ENCODE measurements around the gene CHST11. TPM values are rescaled to one million over a fixed set of nuclear protein-coding genes. Genes with fewer than 3 reads are reported as not detected.

Gene CHST11
- total RNA-seq, 2 donors from 2014 or later, result 2.9 to 4.9 TPM

DNA sequence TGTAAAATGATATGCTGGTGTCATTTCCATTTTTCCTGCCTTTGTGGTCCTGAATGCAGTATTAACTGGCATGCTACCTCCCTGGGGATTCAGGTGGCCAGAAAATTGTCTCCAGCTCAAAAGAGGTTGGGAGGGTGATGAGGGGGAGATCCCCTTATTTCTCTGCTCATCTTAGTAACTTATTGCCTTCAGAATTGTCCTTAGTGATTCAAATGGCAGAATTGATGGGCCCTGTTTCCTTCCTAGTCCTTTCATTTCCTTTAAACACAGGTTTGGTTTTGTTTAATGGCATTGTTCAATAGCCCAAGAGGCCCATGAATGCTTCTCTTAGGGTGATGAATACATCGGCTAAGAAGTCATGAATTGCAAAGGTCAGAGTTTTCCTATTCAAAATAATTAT lies 294.4 kb downstream of the CHST11 start:
- no peaks in the 10 kb centered on the region for H3K36me3 ChIP-seq

DNA sequence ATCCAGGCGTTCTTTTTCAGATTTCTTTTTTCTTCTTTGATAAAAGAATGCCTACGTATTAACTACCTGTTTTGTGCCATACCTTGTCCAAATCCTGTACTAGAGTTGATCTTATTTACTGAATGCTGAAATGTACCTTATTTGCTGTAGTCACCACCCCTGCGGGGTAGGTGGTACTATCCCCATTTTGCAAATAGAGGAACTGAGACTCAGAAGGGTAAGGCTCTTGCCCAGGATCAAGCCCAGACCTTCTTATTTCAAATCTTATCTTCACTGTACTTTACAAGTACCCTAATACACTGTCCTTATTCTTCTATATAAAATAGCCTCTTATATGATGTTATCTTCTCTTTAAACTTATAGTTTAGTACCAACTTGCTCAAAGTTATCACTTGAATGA lies 294.8 kb downstream of the CHST11 start:
- no peak for DNase-seq

More for the DNA sequence above, 294.4 kb downstream of the CHST11 start:
- H3K9ac ChIP-seq (ENCODE audit: low read depth in 2 of 2, low read length in 2 of 2), result no peak overlapping the region
- no peaks in the 10 kb centered on the region for H3K4me1 ChIP-seq
- no peaks in the 10 kb centered on the region for H3K9me3 ChIP-seq
- no peak overlapping the region for H3K4me3 ChIP-seq
- DNase-seq, result no peak
- TF ChIP-seq, protein P1, sequence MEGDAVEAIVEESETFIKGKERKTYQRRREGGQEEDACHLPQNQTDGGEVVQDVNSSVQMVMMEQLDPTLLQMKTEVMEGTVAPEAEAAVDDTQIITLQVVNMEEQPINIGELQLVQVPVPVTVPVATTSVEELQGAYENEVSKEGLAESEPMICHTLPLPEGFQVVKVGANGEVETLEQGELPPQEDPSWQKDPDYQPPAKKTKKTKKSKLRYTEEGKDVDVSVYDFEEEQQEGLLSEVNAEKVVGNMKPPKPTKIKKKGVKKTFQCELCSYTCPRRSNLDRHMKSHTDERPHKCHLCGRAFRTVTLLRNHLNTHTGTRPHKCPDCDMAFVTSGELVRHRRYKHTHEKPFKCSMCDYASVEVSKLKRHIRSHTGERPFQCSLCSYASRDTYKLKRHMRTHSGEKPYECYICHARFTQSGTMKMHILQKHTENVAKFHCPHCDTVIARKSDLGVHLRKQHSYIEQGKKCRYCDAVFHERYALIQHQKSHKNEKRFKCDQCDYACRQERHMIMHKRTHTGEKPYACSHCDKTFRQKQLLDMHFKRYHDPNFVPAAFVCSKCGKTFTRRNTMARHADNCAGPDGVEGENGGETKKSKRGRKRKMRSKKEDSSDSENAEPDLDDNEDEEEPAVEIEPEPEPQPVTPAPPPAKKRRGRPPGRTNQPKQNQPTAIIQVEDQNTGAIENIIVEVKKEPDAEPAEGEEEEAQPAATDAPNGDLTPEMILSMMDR (IDR thresholded peaks at IDR 0.05), result no peak
- no peaks in the 10 kb centered on the region for H3K27me3 ChIP-seq
- no peak overlapping the region for H3K27ac ChIP-seq
- intact Hi-C loops (cut with DNase I), result no loop called here

DNA sequence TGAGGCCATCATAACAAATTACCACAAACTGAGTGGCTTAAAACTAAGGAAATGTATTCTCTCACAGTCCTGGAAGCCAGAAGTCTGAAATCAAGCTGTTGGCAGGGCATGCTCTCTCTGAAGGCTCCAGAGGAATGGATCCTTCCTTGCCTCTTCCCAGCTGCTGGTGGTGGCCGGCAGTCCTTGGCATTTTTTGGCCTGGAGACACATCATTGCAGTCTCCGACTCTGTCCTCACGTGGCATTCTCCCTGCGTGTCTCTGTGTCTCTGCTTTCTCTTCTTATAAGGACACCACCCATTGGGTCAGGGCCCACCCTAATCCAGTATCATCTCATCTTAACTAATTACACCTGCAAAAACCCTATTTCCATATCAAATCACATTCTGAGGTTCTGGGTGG lies 295.3 kb downstream of the CHST11 start:
- Histone ChIP-seq H3K9me3 (no peaks in the 10 kb centered on the region), H3K27ac (no peak overlapping the region), H3K4me1 (no peaks in the 10 kb centered on the region), H3K36me3 (no peaks in the 10 kb centered on the region), H3K9ac (ENCODE audit: low read depth in 2 of 2, low read length in 2 of 2) (no peak overlapping the region), H3K27me3 (no peaks in the 10 kb centered on the region), H3K4me3 (no peak overlapping the region)
- intact Hi-C loops (cut with DNase I), result no loop called here
- TF ChIP-seq, protein P1 (IDR thresholded peaks at IDR 0.05), result no peak
- no peak for DNase-seq

More for the DNA sequence above, 294.8 kb downstream of the CHST11 start:
- Histone ChIP-seq H3K9me3 (no peaks in the 10 kb centered on the region), H3K27me3 (no peaks in the 10 kb centered on the region), H3K4me1 (no peaks in the 10 kb centered on the region), H3K9ac (ENCODE audit: low read depth in 2 of 2, low read length in 2 of 2) (no peak overlapping the region), H3K27ac (no peak overlapping the region), H3K4me3 (no peak overlapping the region), H3K36me3 (no peaks in the 10 kb centered on the region)
- intact Hi-C loops (cut with DNase I), result no loop called here
- TF ChIP-seq, protein P1 (IDR thresholded peaks at IDR 0.05), result no peak

DNA sequence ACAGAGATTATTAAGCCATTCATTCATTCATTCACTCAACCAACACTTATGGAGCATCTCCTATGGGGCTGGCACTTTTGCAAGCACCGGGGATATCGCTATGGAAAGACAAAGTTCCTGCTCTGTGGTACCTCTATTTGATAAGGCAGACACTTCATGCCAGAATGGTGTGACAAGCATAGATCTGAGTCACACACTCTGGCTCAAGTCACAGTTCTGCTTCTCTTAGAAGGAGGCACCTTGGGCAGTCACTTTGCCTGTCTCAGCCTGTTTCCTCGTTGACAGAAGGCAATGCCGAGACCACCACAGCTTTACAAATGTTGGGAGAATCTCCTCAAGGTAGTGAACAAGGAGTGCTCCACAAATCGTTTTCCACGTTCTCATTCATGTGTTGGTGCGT lies 296.1 kb downstream of the CHST11 start:
- no peaks in the 10 kb centered on the region for H3K36me3 ChIP-seq
- no peak overlapping the region for H3K4me3 ChIP-seq
- no peak overlapping the region for H3K27ac ChIP-seq
- TF ChIP-seq, protein P1 (IDR thresholded peaks at IDR 0.05), result no peak
- H3K9me3 ChIP-seq, result no peaks in the 10 kb centered on the region
- DNase-seq, result no peak
- H3K27me3 ChIP-seq, result no peaks in the 10 kb centered on the region
- intact Hi-C loops (cut with DNase I), result no loop called here
- no peak overlapping the region for H3K9ac ChIP-seq (ENCODE audit: low read depth in 2 of 2, low read length in 2 of 2)
- no peaks in the 10 kb centered on the region for H3K4me1 ChIP-seq

DNA sequence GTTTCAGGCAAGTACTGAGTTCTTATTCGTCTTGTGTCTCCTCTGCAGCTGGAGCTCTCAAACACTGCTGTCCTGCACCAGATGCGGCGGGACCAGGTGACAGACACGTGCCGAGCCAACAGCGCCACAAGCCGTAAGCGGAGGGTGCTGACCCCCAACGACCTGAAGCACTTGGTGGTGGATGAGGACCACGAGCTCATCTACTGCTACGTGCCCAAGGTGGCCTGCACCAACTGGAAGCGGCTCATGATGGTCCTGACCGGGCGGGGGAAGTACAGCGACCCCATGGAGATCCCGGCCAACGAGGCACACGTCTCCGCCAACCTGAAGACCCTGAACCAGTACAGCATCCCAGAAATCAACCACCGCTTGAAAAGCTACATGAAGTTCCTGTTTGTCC lies 300.2 kb downstream of the CHST11 start:
- no peaks in the 10 kb centered on the region for H3K4me1 ChIP-seq
- H3K27me3 ChIP-seq, result no peaks in the 10 kb centered on the region
- H3K36me3 ChIP-seq, result no peaks in the 10 kb centered on the region
- DNase-seq, result no peak
- no peak overlapping the region for H3K9ac ChIP-seq (ENCODE audit: low read depth in 2 of 2, low read length in 2 of 2)
- no peaks in the 10 kb centered on the region for H3K9me3 ChIP-seq
- no peak overlapping the region for H3K4me3 ChIP-seq
- TF ChIP-seq, protein P1 (IDR thresholded peaks at IDR 0.05), result no peak
- H3K27ac ChIP-seq, result no peak overlapping the region
- intact Hi-C loops (cut with DNase I), result no loop called here

DNA sequence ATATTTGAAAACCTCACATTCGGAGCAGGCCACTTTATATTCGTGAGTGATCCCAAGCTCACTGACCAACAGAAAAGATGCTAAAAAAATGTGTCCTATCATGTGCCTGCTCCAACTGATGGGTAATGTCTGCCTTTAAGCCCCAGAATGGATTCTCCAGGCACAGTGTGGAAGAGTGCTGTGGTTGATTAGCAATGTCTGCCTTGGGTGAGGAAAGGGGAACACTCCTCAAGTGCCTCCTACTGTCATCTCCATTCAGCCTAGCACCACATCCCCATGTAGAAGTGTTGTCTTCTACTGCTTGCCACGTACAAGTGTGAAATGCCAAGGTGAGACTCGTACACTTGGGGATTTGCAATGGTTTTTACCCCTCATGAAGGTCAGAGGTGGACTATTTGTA lies 302.0 kb downstream of the CHST11 start:
- Histone ChIP-seq H3K9me3 (no peaks in the 10 kb centered on the region), H3K36me3 (no peaks in the 10 kb centered on the region), H3K27ac (no peak overlapping the region), H3K27me3 (no peaks in the 10 kb centered on the region), H3K9ac (ENCODE audit: low read depth in 2 of 2, low read length in 2 of 2) (no peak overlapping the region), H3K4me1 (no peaks in the 10 kb centered on the region), H3K4me3 (no peak overlapping the region)
- intact Hi-C loops (cut with DNase I), result no loop called here
- TF ChIP-seq, protein P1 (IDR thresholded peaks at IDR 0.05), result no peak
- DNase-seq, result no peak
